CD8-positive, alpha-beta memory T cell (primary cell): ENCODE results near the gene DRD3. TPM values are rescaled to one million over a fixed set of nuclear protein-coding genes. Genes with fewer than 3 reads are reported as not detected.
A peak's percentile ranks its signal among the peaks of the same experiment; 100 is the strongest.

Experiments
- CTCF ChIA-PET: fragments of 350-600 bp; sonication (Branson Sonifier 250); formaldehyde crosslinking; loops from one replicate; lab custom pipeline; 2021; ENCODE audit warnings: antibody characterized with exemption; lab: Charles Lee
- POLR2A ChIA-PET: fragments of 350-600 bp; sonication (Branson Sonifier 250); formaldehyde crosslinking; loops from one replicate; lab custom pipeline; 2021; ENCODE audit warnings: antibody characterized with exemption; lab: Charles Lee
- DNase-seq, 5 donors: peaks; one replicate each; pipeline versions ENCODE4 v3.0.0 to v3.0.0-alpha.2; 2020 to 2022; ENCODE audit warnings: mixed read lengths in 1 of 5
- H3K27ac ChIP-seq: one replicate; pipeline ENCODE4 v1.7.0; 2013; ENCODE audit warnings: low read depth, mild to moderate bottlenecking, low read length, moderate library complexity
- H3K27me3 ChIP-seq: 2 replicates; pipeline ENCODE4 v1.7.0; 2013; ENCODE audit warnings: low read length, mild to moderate bottlenecking; ENCODE audit not compliant: insufficient read depth, poor library complexity, severe bottlenecking
- H3K36me3 ChIP-seq: 2 replicates; pipeline ENCODE4 v1.7.0; 2013; ENCODE audit warnings: mild to moderate bottlenecking, low read length, moderate library complexity; ENCODE audit not compliant: insufficient read depth
- H3K4me1 ChIP-seq: 2 replicates; pipeline ENCODE4 v1.7.0; 2013; ENCODE audit warnings: mild to moderate bottlenecking, low read length, moderate library complexity; ENCODE audit not compliant: insufficient read depth
- H3K4me3 ChIP-seq: 2 replicates; pipeline ENCODE4 v1.7.0; 2013; ENCODE audit warnings: mild to moderate bottlenecking, low read length
- H3K9me3 ChIP-seq: 2 replicates; pipeline ENCODE4 v1.7.0; 2013; ENCODE audit warnings: mild to moderate bottlenecking, low read length
- H3K27ac Mint-ChIP-seq, 8 donors: one replicate each; pipeline ENCODE4 v1.8.0; 2020 to 2021; ENCODE audit warnings: mixed read lengths in 8 of 8, mild to moderate bottlenecking in 6 of 8, inconsistent platforms in 3 of 8, moderate library complexity in 3 of 8
- H3K27me3 Mint-ChIP-seq, 2 donors: one replicate each; pipeline ENCODE4 v1.8.0; 2020 to 2021; ENCODE audit warnings: mixed read lengths in 2 of 2, mild to moderate bottlenecking in 1 of 2, moderate library complexity in 1 of 2
- H3K36me3 Mint-ChIP-seq, 3 donors: one replicate each; pipeline ENCODE4 v1.8.0; 2020 to 2021; ENCODE audit warnings: mixed read lengths in 3 of 3, inconsistent platforms in 1 of 3, mild to moderate bottlenecking in 1 of 3
- H3K4me1 Mint-ChIP-seq, 3 donors: one replicate each; pipeline ENCODE4 v1.8.0; 2020 to 2021; ENCODE audit warnings: mixed read lengths in 3 of 3, inconsistent platforms in 1 of 3, mild to moderate bottlenecking in 1 of 3
- H3K4me3 Mint-ChIP-seq, 7 donors: one replicate each; pipeline ENCODE4 v1.8.0; 2020 to 2021; ENCODE audit warnings: mixed read lengths in 7 of 7, mild to moderate bottlenecking in 6 of 7, moderate library complexity in 4 of 7, inconsistent platforms in 2 of 7
- H3K9me3 Mint-ChIP-seq, 5 donors: one replicate each; pipeline ENCODE4 v1.8.0; 2020 to 2022; ENCODE audit warnings: mixed read lengths in 5 of 5, mild to moderate bottlenecking in 3 of 5, moderate library complexity in 2 of 5, inconsistent platforms in 1 of 5
- polyA plus RNA-seq: library from polyadenylated mRNA; unstranded; fragments of 300-500 nt; fragmentation: Illumina TruSeq; gene quantifications from one replicate; pipeline ENCODE4 v1.2.3, GENCODE V29; 2021
- total RNA-seq, 2 experiments: library from RNA; stranded (reverse); gene quantifications; one replicate each; pipeline ENCODE4 v1.2.3, GENCODE V29; 2021

Gene DRD3
- total and polyA plus RNA-seq, 3 experiments from 2014 or later, result 0.13 TPM; not detected in 2

DNA sequence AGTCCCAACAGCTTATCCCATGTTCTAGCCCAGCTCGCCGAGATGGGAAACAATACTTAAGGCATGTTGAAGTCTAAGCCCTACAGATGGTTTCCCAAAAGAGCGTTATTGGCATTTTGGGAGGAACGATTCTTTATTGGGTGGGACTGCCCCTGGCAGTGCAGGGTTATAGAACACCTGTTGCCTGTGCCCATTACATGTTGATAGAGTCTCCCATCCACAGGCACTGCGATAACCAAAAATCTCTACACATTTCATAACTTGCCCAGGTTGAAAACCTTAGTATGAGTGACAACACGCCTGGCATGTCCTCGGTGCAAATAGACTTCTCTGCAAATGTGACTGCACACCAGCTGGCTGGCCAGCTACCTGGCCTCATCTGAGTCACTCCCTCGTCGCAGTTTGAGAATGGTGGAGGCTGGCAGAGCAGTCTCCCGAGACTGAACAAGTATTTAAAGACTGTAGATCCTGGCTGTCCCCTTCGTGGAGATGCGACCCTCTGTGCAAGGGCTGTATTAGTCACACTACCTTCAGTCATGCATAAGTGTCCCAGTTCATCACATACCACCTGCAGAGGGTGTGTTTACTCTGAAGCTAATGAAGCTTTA lies 39.8 kb upstream of the DRD3 start:
- H3K4me3 Mint-ChIP-seq, result peak overlapping the region in 5 of 7 donors; percentile 7 to 89 (median 21)
- Histone ChIP-seq H3K27ac (no peak overlapping the region), H3K27me3 (no peaks in the 10 kb centered on the region), H3K4me3 (no peak overlapping the region), H3K4me1 (peaks cover 97% of the 10 kb centered on the region), H3K9me3 (no peaks in the 10 kb centered on the region), H3K36me3 (no peaks in the 10 kb centered on the region)
- CTCF ChIA-PET, result interaction anchor here (0.8 to 4.0 kb wide), 8 partner anchors 10 to 162 kb away, joined by 3 to 25 read pairs (median 6); no protein-coding TSS in a partner anchor
- no peaks in the 10 kb centered on the region for H3K27me3 Mint-ChIP-seq
- H3K4me1 Mint-ChIP-seq, result peaks cover 0 to 51% (median 0%) of the 10 kb centered on the region in 3 donors
- no peak for DNase-seq
- peak overlapping the region in 6 of 8 donors; percentile 64 to 96 (median 72) for H3K27ac Mint-ChIP-seq
- POLR2A ChIA-PET, result interaction anchor here (1.5 kb wide), 1 partner anchor 72 kb away, joined by 3 read pairs; no protein-coding TSS in a partner anchor
- H3K9me3 Mint-ChIP-seq, result peaks cover 0 to 4% (median 0%) of the 10 kb centered on the region in 5 donors
- peaks cover 2 to 7% (median 3%) of the 10 kb centered on the region in 3 donors for H3K36me3 Mint-ChIP-seq

DNA sequence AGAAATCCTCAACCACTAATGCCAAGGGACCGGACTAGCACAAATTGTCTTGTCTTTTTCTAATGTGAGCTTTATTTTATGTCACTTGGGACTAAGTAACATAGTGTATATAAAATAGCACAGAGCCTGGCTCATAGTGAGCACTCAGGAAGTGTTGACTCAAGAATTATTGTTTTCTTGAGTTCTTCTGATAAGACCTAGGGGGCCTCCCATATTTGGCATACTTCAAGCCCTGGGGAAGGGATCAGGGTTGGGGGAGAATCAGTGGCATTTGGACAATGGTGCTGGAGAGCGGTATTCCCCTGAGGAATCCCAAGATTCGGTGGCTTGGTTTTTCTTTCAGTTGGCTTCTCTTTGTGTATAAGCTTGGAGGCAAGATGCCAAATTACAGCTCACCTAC lies 39.2 kb upstream of the DRD3 start:
- DNase-seq, result no peak
- Histone ChIP-seq H3K9me3 (no peaks in the 10 kb centered on the region), H3K36me3 (no peaks in the 10 kb centered on the region), H3K27me3 (no peaks in the 10 kb centered on the region), H3K4me1 (peaks cover 96% of the 10 kb centered on the region), H3K27ac (no peak overlapping the region), H3K4me3 (no peak overlapping the region)
- Mint-ChIP-seq H3K27ac (peak overlapping the region in 2 of 8 donors; percentile 95 to 96), H3K36me3 (peaks cover 0 to 7% (median 2%) of the 10 kb centered on the region in 3 donors), H3K9me3 (no peaks in the 10 kb centered on the region), H3K4me1 (peaks cover 0 to 44% (median 0%) of the 10 kb centered on the region in 3 donors), H3K27me3 (no peaks in the 10 kb centered on the region), H3K4me3 (peak overlapping the region in 4 of 7 donors; percentile 2 to 68 (median 46))
- ChIA-PET POLR2A (interaction anchor here (0.6 to 1.8 kb wide), 3 partner anchors 50 to 73 kb away, joined by 3 to 7 read pairs (median 6); no protein-coding TSS in a partner anchor), CTCF (interaction anchor here (0.9 to 4.0 kb wide), 7 partner anchors 11 to 163 kb away, joined by 3 to 25 read pairs (median 7); no protein-coding TSS in a partner anchor)

DNA sequence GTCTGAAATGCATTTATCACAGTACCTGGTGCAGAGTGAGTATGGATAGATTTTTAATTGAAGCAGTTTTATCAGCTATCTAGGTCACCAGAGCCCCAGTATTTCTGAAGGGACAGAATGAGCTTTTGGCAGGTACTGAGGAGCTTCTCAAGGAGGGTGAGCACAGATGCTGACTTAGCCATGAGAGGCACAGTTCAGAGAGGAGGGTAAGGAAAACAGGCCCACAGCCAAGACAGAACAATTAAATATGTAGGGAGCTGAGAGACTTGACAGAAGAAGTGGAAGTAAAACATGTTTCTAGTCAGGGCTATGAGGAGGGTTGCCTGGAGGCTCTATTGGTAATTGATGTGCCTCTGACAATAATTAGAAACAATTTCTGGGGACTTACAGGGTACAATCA lies 38.4 kb upstream of the DRD3 start:
- no peak overlapping the region for H3K4me3 ChIP-seq
- peaks cover 0 to 37% (median 0%) of the 10 kb centered on the region in 3 donors for H3K4me1 Mint-ChIP-seq
- H3K4me3 Mint-ChIP-seq, result peak overlapping the region in 4 of 7 donors; percentile 8 to 68 (median 43)
- peaks cover 96% of the 10 kb centered on the region for H3K4me1 ChIP-seq
- POLR2A ChIA-PET, result interaction anchor here (0.6 to 1.8 kb wide), 2 partner anchors 50 to 74 kb away, joined by 6 to 7 read pairs; no protein-coding TSS in a partner anchor
- no peaks in the 10 kb centered on the region for H3K27me3 ChIP-seq
- no peaks in the 10 kb centered on the region for H3K9me3 ChIP-seq
- peaks cover 0 to 7% (median 2%) of the 10 kb centered on the region in 3 donors for H3K36me3 Mint-ChIP-seq
- no peaks in the 10 kb centered on the region for H3K27me3 Mint-ChIP-seq
- CTCF ChIA-PET, result interaction anchor here (1.0 to 4.0 kb wide), 7 partner anchors 15 to 164 kb away, joined by 3 to 25 read pairs (median 7); no protein-coding TSS in a partner anchor
- no peaks in the 10 kb centered on the region for H3K9me3 Mint-ChIP-seq
- H3K36me3 ChIP-seq, result no peaks in the 10 kb centered on the region
- DNase-seq, result no peak
- no peak overlapping the region for H3K27ac ChIP-seq
- H3K27ac Mint-ChIP-seq, result no peak overlapping the region

DNA sequence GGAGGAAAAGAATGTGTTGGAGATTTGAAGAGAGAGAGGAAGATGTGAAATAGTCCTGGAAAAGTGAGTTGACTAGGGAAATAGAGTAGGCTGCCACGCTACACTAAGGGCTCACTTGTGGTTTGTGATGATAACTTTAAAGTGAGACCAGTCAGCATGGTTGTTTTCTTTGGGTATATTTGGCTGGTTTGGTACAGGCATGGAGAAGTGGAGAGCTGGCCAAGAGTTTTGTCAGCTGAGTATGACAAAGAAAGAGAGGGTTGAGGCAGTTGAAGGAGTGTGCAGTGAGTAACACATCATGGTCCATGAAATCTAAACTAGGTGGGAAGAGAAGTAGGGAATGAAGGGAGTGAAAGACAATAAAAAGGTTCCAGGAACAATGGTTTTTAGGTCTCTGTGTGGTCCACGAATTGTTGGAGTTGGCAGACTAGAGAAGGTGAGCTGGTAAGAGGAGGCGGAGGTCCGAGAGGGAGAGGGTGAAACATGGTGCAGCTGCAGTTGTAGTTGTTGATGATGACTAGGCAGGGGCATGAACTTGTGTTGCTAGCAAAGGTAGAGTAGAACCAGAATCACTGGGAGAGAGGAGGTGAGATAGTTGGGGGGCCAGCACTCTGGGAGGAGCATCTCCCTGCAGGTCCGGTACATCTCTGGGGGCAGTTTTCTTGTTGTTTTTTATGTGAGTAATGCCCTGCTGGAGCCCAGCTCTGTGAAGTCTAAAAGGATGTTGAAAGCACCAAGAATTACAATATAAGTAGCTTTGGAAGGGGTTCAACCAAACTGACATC lies 37.5 kb upstream of the DRD3 start:
- Histone ChIP-seq H3K36me3 (no peaks in the 10 kb centered on the region), H3K27ac (peak overlapping the region; percentile 26), H3K4me1 (peaks cover 90% of the 10 kb centered on the region), H3K9me3 (no peaks in the 10 kb centered on the region), H3K27me3 (no peaks in the 10 kb centered on the region), H3K4me3 (peak overlapping the region; percentile 13)
- peaks cover 0 to 28% (median 0%) of the 10 kb centered on the region in 3 donors for H3K4me1 Mint-ChIP-seq
- CTCF ChIA-PET, result interaction anchor here (1.0 to 4.4 kb wide), 5 partner anchors 16 to 123 kb away, joined by 3 to 49 read pairs (median 12); no protein-coding TSS in a partner anchor
- DNase-seq, result no peak
- no peak overlapping the region for H3K27ac Mint-ChIP-seq
- H3K36me3 Mint-ChIP-seq, result peaks cover 0 to 7% (median 2%) of the 10 kb centered on the region in 3 donors
- POLR2A ChIA-PET, result interaction anchor here (1.8 to 3.4 kb wide), 3 partner anchors 18 to 78 kb away, joined by 7 to 119 read pairs (median 62); partner anchors contain the start of genes TIGIT and ZNF80
- H3K9me3 Mint-ChIP-seq, result no peaks in the 10 kb centered on the region
- H3K27me3 Mint-ChIP-seq, result no peaks in the 10 kb centered on the region
- peak overlapping the region in 1 of 7 donors; percentile 68 for H3K4me3 Mint-ChIP-seq

DNA sequence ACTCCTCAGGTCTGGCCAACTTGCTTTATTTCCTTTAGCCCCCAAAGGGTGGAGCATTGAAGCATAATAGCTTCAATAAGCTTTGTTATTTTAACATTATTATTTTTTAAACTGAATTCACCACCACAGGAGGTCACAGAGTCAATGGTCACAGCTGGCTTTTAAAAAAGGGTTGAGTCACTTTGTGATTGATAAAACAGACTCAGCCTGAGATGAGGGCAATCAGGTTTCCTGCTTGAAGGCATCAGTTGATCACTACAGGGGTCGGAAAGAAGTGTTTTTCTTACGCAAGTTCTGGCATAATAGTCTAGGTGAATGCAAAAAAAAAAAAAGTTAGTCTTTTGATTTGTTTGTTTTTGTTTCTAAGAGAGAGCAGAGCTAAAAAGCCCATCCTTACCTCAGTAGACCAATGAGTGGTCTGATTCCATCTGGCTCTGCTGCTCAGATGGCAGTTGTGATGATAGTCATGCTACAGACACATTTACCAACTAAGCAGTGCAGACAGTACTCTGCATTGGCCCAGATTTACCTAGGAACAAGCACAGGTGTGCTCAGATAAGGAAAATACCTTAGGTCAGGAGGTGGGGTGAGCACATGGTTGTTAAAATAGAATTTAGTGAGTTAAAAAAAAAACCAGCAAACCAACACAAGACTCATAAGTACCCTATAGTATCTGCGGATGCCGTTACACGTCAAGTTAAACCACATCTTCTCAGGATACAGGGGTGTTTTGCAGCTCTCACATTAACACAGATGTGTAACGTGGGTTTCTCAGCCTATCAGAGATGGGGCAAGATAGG lies 35.9 kb upstream of the DRD3 start:
- Mint-ChIP-seq H3K9me3 (no peaks in the 10 kb centered on the region), H3K4me3 (no peak overlapping the region), H3K27ac (no peak overlapping the region), H3K27me3 (no peaks in the 10 kb centered on the region), H3K36me3 (peaks cover 0 to 7% (median 2%) of the 10 kb centered on the region in 3 donors), H3K4me1 (peaks cover 0 to 14% (median 0%) of the 10 kb centered on the region in 3 donors)
- Histone ChIP-seq H3K27me3 (no peaks in the 10 kb centered on the region), H3K27ac (peak overlapping the region; percentile 90), H3K36me3 (no peaks in the 10 kb centered on the region), H3K9me3 (no peaks in the 10 kb centered on the region), H3K4me1 (peaks cover 75% of the 10 kb centered on the region), H3K4me3 (peak overlapping the region; percentile 61)
- peak; percentile 19 to 86 (median 80) for DNase-seq
- ChIA-PET POLR2A (interaction anchor here (0.5 to 3.4 kb wide), 15 partner anchors 9 to 239 kb away, joined by 3 to 119 read pairs (median 5); partner anchors contain the start of genes TIGIT and ZNF80), CTCF (interaction anchor here (1.1 to 4.4 kb wide), 21 partner anchors 9 to 207 kb away, joined by 3 to 124 read pairs (median 8); partner anchors contain the start of genes TIGIT and ZNF80)

DNA sequence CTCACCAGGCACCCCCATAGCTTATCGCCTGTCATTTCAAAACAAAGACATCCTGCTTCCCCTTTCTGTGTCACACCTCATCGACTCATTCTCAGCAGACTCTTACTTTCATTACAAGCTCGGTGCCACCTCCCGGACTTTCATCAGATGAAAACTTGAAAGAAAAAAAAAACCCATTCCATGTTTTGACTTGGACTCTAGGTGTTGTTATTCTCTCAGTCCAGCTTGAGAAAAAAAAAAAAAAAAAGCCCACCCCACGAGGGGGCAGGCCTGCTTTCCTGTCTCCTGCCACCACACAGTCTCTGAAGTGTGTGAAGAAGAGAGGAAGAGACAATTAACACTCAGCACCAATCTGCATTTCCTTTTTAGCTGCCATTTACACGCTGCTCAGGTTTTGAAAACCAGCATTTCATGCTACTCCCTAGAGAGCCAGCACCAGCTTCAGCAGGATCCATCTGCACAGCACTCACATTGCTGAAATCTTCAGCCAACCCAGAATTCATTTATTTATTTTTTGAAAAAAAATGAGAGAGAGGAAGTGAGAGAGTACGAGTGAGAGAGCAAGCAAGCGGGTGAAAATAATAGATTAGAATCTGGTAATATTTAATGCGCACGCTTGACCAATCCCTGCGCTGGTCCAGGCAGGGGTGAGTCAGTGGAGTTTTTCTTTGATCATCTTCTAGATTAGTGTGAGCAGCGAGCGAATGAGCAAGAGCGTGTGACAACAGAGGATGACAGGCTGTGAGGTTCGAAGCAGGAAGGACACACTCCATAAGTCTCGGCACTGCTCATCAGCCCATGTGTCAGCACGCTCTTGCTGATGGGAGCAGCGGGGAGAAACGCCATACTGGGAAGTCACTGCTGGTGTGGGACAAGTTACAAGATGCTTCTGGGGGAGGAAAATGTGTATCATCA lies 35.0 kb upstream of the DRD3 start:
- Histone ChIP-seq H3K9me3 (no peaks in the 10 kb centered on the region), H3K27ac (peak overlapping the region; percentile 90), H3K4me1 (peaks cover 67% of the 10 kb centered on the region), H3K36me3 (no peaks in the 10 kb centered on the region), H3K4me3 (peak overlapping the region; percentile 61), H3K27me3 (no peaks in the 10 kb centered on the region)
- Mint-ChIP-seq H3K27ac (no peak overlapping the region), H3K9me3 (no peaks in the 10 kb centered on the region), H3K36me3 (peaks cover 0 to 7% (median 2%) of the 10 kb centered on the region in 3 donors), H3K4me1 (peaks cover 0 to 6% (median 0%) of the 10 kb centered on the region in 3 donors), H3K27me3 (no peaks in the 10 kb centered on the region), H3K4me3 (no peak overlapping the region)
- ChIA-PET CTCF (interaction anchor here (0.7 to 4.4 kb wide), 35 partner anchors 9 to 208 kb away, joined by 3 to 124 read pairs (median 5); partner anchors contain the start of genes TIGIT and ZNF80), POLR2A (interaction anchor here (0.6 to 3.4 kb wide), 25 partner anchors 10 to 1570 kb away, joined by 3 to 119 read pairs (median 7); partner anchors contain the start of genes TIGIT and ZNF80)
- DNase-seq, result peak; percentile 61 to 89 (median 80)
